EL (cell line): Measurements from ENCODE around the gene INSIG1.
A peak's percentile ranks its signal among the peaks of the same experiment; 100 is the strongest.

Experiments
- DNase-seq: peaks from one replicate; pipeline ENCODE4 v3.0.0-alpha.2; 2016

The INSIG1 gene

GRCh38 chr7:155285833-155286232 lies 11.8 kb upstream of the INSIG1 start:
- no peak for DNase-seq

- no peak for DNase-seq
Measured at GRCh38 chr7:155286686-155287085, 11.0 kb upstream of the INSIG1 start.

DNA sequence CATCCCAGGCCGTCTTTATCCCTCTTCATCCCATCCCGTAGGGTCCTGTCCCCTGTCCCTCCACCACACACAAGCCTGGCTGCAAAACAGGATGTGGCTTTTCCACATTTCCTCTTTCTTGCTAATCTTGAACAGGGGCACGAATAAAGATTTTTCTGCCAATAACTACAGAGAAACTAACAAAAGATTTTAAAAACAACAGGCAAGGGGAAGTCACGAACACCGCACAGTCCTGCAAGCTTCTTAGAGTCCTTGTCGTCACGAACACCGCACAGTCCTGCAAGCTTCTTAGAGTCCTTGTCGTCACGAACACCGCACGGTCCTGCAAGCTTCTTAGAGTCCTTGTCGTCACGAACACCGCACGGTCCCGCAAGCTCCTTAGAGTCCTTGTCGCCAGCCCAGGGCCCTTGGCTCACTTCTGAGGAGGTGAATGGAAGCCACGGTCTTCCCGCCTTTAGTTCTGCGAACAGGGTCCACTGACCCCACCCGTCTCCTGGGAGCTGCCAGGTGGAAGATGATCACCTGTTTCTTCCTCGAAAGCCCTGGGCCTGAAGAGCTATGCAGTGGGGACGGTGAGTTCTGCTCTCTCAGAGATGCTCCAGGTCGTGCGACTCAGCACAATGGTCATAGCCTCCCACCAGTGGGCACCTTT lies 10.3 kb upstream of the INSIG1 start:
- no peak for DNase-seq

DNA sequence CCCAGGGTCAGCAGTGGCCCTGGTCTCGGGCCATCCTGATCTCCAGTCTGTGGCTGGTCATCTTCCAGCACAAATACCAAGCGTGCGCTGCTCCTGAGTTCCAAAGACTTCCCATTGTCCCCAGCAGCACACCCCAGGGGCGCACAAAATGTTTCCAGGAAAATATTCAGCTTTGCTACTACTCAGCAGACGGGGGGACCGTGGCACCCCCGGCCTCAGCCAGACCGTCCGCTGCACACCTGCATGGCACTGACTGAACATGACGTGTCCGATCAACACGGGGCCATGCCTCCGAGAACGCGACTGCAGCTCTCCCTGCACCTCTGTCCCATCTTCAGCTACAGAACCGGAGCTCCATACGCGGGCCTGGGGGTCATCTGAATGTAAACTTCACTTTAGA lies 9.6 kb upstream of the INSIG1 start:
- no peak for DNase-seq

DNA sequence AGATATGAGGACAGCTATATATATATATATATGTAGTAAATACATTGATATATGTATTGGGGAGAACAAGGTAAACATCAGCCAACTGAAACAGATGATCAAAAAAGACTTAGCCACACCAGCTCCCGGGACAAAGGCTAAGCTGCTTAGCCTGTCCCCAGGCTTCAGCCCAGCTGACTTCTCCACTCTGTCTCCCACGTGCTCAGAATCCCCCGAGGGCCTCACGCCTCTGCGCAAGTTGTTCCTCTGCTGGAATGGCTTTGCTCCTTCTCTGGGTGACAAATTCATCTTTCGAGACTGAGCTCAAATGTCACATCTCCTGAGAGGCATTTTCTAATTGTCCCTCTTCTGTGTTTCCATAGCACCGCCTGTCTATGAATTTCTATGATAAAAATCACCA lies 8.6 kb upstream of the INSIG1 start:
- DNase-seq = no peak

- no peak for DNase-seq
Measured at GRCh38 chr7:155289949-155290501, 7.7 kb upstream of the INSIG1 start.

GRCh38 chr7:155291045-155291530 lies 6.6 kb upstream of the INSIG1 start:
- peak; percentile 82 for DNase-seq

DNA sequence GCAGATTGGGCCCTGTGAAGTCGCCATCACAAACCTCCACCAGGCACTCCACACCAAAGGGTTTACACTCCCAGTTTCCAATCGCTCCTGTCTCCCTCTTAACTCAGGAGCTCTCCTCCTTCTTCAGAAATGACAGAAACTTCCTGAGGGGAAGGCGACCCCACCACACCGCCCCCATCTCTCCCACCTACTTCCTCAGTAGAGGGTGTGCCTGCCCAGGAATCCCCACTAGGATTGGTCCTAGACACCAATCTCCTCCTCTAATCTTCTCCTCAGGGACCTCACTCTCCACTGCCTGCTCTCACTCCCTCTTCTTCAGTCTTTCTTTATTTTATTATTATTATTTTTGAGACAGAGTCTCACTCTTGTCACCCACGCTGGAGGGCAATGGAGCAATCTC lies 5.9 kb upstream of the INSIG1 start:
- DNase-seq = no peak

GRCh38 chr7:155292680-155293226 lies 4.9 kb upstream of the INSIG1 start:
- DNase-seq = no peak

DNA sequence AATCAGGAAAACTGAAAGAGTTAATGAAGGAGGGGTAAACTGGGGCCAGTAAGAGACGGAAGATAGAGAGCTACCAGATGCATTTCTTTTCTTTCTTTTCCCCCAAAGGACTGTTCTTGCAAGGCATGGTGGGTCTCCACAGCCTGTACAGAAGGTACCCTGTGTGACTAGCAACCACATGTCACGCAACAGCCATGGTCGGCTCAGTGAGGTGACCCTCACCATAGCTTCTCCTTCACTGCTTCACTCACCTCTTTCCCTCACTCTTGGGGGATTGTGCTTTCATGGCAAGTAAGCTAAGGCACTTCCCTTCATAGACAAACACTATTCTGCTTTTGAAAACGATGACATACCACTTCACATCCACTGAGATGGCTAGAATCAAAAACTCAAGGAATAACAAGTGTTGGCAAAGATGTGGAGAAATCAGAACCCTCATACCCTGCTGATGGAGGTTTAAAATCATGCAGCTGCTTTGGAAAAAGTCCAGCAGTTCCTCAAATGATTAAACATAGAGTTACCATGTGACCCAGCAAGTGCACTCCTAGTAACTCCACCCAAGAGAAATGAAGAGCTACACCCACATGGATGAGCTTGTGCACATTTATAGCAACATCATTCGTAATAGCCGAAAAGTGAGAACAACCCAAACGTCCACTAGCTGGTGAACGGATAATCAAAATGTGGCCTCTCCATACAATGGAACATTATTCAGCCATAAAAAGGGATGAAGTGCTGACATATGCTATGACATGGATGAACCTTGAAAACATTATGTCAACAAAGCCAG lies 3.8 kb upstream of the INSIG1 start:
- no peak for DNase-seq

GRCh38 chr7:155294511-155294778 lies 3.2 kb upstream of the INSIG1 start:
- no peak for DNase-seq

- DNase-seq = no peak
Measured at GRCh38 chr7:155295511-155295910, 2.2 kb upstream of the INSIG1 start.

- DNase-seq = no peak
Measured at GRCh38 chr7:155296006-155296787, 1.5 kb upstream of the INSIG1 start.

GRCh38 chr7:155296788-155297516 lies 726 bp upstream of the INSIG1 start:
- peak; percentile 90 for DNase-seq

- peak; percentile 27 for DNase-seq
Measured at GRCh38 chr7:155298288-155298833, 683 bp downstream of the INSIG1 start.

DNA sequence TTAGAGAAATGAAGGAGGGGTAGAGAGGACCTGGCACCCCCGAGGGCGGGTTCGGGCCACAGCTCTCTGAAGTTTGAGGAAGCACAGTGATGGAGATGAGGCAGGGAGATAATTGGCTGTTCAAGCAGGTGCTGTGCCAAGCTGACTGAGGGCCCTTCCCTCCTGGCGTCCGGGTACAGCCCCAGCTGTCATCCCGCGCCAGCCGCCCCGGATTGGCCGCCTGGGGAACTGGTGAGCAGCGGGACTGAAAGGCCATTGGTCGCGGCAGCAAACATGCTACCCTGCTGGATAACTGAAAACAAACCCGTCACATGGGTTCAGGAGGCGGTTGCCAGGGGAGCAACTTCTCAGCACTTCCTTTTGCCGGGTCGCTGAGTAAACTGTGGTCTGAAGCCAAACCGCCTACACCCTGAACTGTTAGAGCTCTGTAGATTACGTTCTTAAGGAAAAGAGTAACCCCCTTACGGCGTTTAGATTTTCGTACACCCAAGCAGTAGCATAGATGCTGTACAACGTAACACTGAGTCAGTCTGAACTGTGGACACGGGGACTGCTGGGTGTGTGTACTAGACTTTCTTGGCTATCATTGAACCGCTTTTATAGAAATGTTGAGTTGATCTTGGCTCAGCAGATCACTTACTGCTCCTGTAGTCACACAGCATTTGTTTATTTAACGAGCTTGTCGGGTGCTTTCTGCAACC lies 1.3 kb downstream of the INSIG1 start:
- DNase-seq = peak; percentile 95

- no peak for DNase-seq
Measured at GRCh38 chr7:155299535-155300202, 2.0 kb downstream of the INSIG1 start.

GRCh38 chr7:155300641-155301452 lies 3.2 kb downstream of the INSIG1 start:
- no peak for DNase-seq

- no peak for DNase-seq
Measured at GRCh38 chr7:155303039-155303593, 5.4 kb downstream of the INSIG1 start.

GRCh38 chr7:155303897-155304296 lies 6.2 kb downstream of the INSIG1 start:
- DNase-seq = no peak
